Neural crest cell (in vitro differentiated cells): ENCODE data around the gene XPA. TPM values are rescaled to one million over a fixed set of nuclear protein-coding genes. Genes with fewer than 3 reads are reported as not detected.

Source experiments
- DNase-seq: peaks from one replicate; pipeline ENCODE4 v3.0.0; 2021; ENCODE audit warnings: low read depth, mixed read lengths, low spot score
- H3K27ac Mint-ChIP-seq: one replicate; pipeline ENCODE4 v1.8.0; 2021; ENCODE audit warnings: mild to moderate bottlenecking, mixed read lengths; ENCODE audit not compliant: unreplicated experiment
- H3K27me3 Mint-ChIP-seq: 2 replicates; pipeline ENCODE4 v1.8.0; 2021; ENCODE audit warnings: low read depth, mild to moderate bottlenecking, mixed read lengths
- H3K36me3 Mint-ChIP-seq: 2 replicates; pipeline ENCODE4 v1.8.0; 2021; ENCODE audit warnings: low read depth, mild to moderate bottlenecking, mixed read lengths
- H3K4me1 Mint-ChIP-seq: 2 replicates; pipeline ENCODE4 v1.8.0; 2021; ENCODE audit warnings: mixed read lengths
- H3K4me3 Mint-ChIP-seq: one replicate; pipeline ENCODE4 v1.8.0; 2021; ENCODE audit warnings: mild to moderate bottlenecking, mixed read lengths
- H3K9me3 Mint-ChIP-seq: 2 replicates; pipeline ENCODE4 v1.8.0; 2021; ENCODE audit warnings: mixed read lengths
- CTCF ChIP-seq: fragments of 200-600 bp; sonication (generic); conservative IDR thresholded peaks from 2 replicates; pipeline ENCODE4 v1.5.0; 2021; ENCODE audit warnings: antibody characterized with exemption, mild to moderate bottlenecking
- total RNA-seq: library from RNA; stranded (reverse); gene quantifications from 2 replicates; pipeline ENCODE4 v1.2.1, GENCODE V29; 2021

The XPA gene
- total RNA-seq, 1 donor from 2014 or later: 15.6 TPM

- Mint-ChIP-seq H3K9me3 (peaks cover 3% of the 10 kb centered on the region), H3K4me3 (peak overlapping the region; percentile 68), H3K36me3 (peaks cover 3% of the 10 kb centered on the region), H3K27me3 (peaks cover 71% of the 10 kb centered on the region), H3K27ac (peak overlapping the region; percentile 68), H3K4me1 (peaks cover 5% of the 10 kb centered on the region)
- peak; percentile 53 for TF ChIP-seq CTCF
- peak; percentile 60 for DNase-seq
Measured at GRCh38 chr9:97740848-97741821, 44.0 kb upstream of the XPA start.

DNA sequence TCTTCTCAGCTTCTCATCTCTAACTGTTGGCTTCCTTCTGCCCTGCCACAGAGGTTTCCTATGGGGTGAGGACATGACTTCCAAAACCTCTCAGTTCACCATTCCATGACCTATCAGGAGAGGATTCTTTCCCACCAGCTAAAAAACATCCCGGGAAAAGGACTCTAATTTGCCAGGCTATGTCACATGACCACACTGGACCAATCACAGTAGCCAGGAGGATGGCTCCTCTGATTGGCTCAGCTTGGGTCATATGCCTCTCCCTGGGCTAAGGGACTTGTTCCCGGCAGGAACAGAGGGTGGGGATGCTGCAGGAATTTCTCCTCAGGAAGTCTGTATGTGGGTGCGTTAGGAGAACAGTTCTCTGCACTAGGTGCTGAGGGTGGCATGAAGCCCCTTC, 40.3 kb upstream of the XPA start:
- DNase-seq: no peak
- peaks cover 3% of the 10 kb centered on the region for H3K36me3 Mint-ChIP-seq
- no peak for TF ChIP-seq CTCF
- peaks cover 42% of the 10 kb centered on the region for H3K27me3 Mint-ChIP-seq
- peaks cover 3% of the 10 kb centered on the region for H3K9me3 Mint-ChIP-seq
- no peak overlapping the region for H3K27ac Mint-ChIP-seq
- peaks cover 5% of the 10 kb centered on the region for H3K4me1 Mint-ChIP-seq
- H3K4me3 Mint-ChIP-seq: no peak overlapping the region

GRCh38 chr9:97735070-97735600, 38.0 kb upstream of the XPA start:
- H3K27me3 Mint-ChIP-seq: peaks cover 30% of the 10 kb centered on the region
- no peaks in the 10 kb centered on the region for H3K9me3 Mint-ChIP-seq
- H3K36me3 Mint-ChIP-seq: no peaks in the 10 kb centered on the region
- TF ChIP-seq CTCF: no peak
- no peak overlapping the region for H3K27ac Mint-ChIP-seq
- no peak overlapping the region for H3K4me3 Mint-ChIP-seq
- DNase-seq: no peak
- no peaks in the 10 kb centered on the region for H3K4me1 Mint-ChIP-seq

DNA sequence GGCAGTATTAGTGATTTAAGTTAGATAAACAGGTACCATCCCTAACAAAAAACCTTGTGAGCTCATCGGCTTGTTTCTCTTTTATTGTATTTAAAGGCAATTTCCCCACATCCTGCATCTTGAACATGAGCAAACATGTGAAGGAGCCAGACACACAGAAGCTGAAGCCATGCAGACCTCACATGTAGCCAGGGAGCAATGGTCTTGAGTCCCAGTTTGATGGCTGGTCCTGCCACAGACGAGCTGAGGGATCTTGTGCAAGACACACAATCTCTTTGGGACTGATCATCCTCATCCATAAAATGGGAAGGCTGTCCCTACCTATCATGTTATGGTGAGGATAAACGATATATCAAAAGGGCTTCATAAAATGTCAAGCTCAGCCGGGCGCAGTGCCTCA, 29.6 kb upstream of the XPA start:
- Mint-ChIP-seq H3K27ac (no peak overlapping the region), H3K4me3 (no peak overlapping the region), H3K27me3 (peaks cover 59% of the 10 kb centered on the region), H3K9me3 (no peaks in the 10 kb centered on the region), H3K4me1 (peaks cover 3% of the 10 kb centered on the region), H3K36me3 (no peaks in the 10 kb centered on the region)
- no peak for TF ChIP-seq CTCF
- DNase-seq: no peak

DNA sequence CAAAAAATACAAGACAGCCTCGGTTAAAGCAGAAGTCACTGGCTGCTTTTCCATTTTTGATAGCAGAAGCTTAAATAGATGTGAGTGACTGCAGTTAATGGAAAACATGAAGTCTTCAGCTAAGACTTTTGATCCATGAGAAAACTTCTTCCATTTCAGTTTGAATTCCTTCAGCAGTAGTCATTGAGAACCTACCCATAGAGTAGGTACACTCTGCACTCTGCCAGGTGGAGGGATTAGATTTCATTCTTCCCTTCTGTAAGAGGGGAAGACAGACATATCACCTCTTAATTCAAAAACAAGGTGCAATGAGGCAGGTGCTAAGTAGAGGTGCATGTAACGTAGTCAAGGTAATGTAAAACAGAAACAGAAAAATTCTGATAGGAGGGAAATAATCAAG, 26.7 kb upstream of the XPA start:
- Mint-ChIP-seq H3K36me3 (no peaks in the 10 kb centered on the region), H3K4me3 (no peak overlapping the region), H3K27ac (no peak overlapping the region), H3K4me1 (peaks cover 3% of the 10 kb centered on the region), H3K9me3 (peaks cover 3% of the 10 kb centered on the region), H3K27me3 (peaks cover 73% of the 10 kb centered on the region)
- DNase-seq: no peak
- TF ChIP-seq CTCF: no peak
